Mesenchymal stem cell (in vitro differentiated cells and primary cell): Measurements from ENCODE around the gene EPG5.

Experiments
- DNase-seq: peaks from one replicate; pipeline ENCODE4 v3.0.0-alpha.2; 2013
- H2AFZ ChIP-seq: one replicate; pipeline ENCODE4 v1.6.1; 2013; ENCODE audit warnings: low read depth, mild to moderate bottlenecking, control low read depth, inconsistent platforms, low read length, moderate library complexity
- H2AK5ac ChIP-seq: 2 replicates; pipeline ENCODE4 v1.6.1; 2013; ENCODE audit warnings: low read length, moderate library complexity, mild to moderate bottlenecking, inconsistent platforms; ENCODE audit not compliant: severe bottlenecking
- H2BK120ac ChIP-seq: one replicate; pipeline ENCODE4 v1.6.1; 2013; ENCODE audit warnings: low read depth, mild to moderate bottlenecking, inconsistent platforms, low read length, moderate library complexity
- H2BK12ac ChIP-seq, 2 experiments: one replicate each; pipeline ENCODE4 v1.6.1; 2013; ENCODE audit warnings: inconsistent platforms in 2 of 2, low read length in 2 of 2, mild to moderate bottlenecking in 2 of 2, moderate library complexity in 2 of 2, control low read depth in 1 of 2
- H2BK15ac ChIP-seq: one replicate; pipeline ENCODE4 v1.6.1; 2013; ENCODE audit warnings: mild to moderate bottlenecking, low read depth, inconsistent platforms; ENCODE audit not compliant: poor library complexity, severe bottlenecking
- H2BK5ac ChIP-seq: 2 replicates; pipeline ENCODE4 v1.6.1; 2013; ENCODE audit warnings: low read depth, mild to moderate bottlenecking, low read length, control low read depth, inconsistent platforms; ENCODE audit not compliant: poor library complexity, severe bottlenecking
- H3K14ac ChIP-seq, 2 experiments: one replicate each; pipeline ENCODE4 v1.6.1; 2013; ENCODE audit warnings: inconsistent platforms in 2 of 2, low read length in 2 of 2, control low read depth in 1 of 2, mild to moderate bottlenecking in 1 of 2, moderate library complexity in 1 of 2
- H3K18ac ChIP-seq, 2 experiments: one replicate each; pipeline ENCODE4 v1.6.1; 2013; ENCODE audit warnings: inconsistent platforms in 2 of 2, low read length in 2 of 2, control low read depth in 1 of 2, low read depth in 1 of 2, mild to moderate bottlenecking in 1 of 2
- H3K23ac ChIP-seq, 2 experiments: one replicate each; pipeline ENCODE4 v1.6.1; 2013; ENCODE audit warnings: inconsistent platforms in 2 of 2, low read length in 2 of 2, mild to moderate bottlenecking in 2 of 2, moderate library complexity in 2 of 2, control low read depth in 1 of 2
- H3K27ac ChIP-seq: 2 replicates; pipeline ENCODE4 v1.5.1; 2013; ENCODE audit warnings: mild to moderate bottlenecking, moderate library complexity, low read length, control low read depth, inconsistent platforms; ENCODE audit not compliant: poor library complexity, severe bottlenecking
- H3K27me3 ChIP-seq, 2 experiments: 2 replicates each; pipeline versions ENCODE4 v1.6.1 to v1.7.0; 2013; ENCODE audit warnings: low read length in 2 of 2, mild to moderate bottlenecking in 2 of 2, moderate library complexity in 2 of 2, control low read depth in 1 of 2, inconsistent platforms in 1 of 2; ENCODE audit not compliant: control insufficient read depth in 1 of 2, insufficient read depth in 1 of 2
- H3K36me3 ChIP-seq, 2 experiments: 2 replicates each; pipeline versions ENCODE4 v1.6.1 to v1.7.0; 2013; ENCODE audit warnings: low read length in 2 of 2, control low read depth in 1 of 2, inconsistent platforms in 1 of 2, low read depth in 1 of 2, mild to moderate bottlenecking in 1 of 2; ENCODE audit not compliant: insufficient read depth in 2 of 2, control insufficient read depth in 1 of 2
- H3K4ac ChIP-seq, 2 experiments: one replicate each; pipeline ENCODE4 v1.6.1; 2013; ENCODE audit warnings: inconsistent platforms in 2 of 2, low read length in 2 of 2, mild to moderate bottlenecking in 2 of 2, moderate library complexity in 2 of 2, control low read depth in 1 of 2, low read depth in 1 of 2
- H3K4me1 ChIP-seq: 2 replicates; pipeline ENCODE4 v1.6.1; 2013; ENCODE audit warnings: low read depth, low read length, control low read depth; ENCODE audit not compliant: control insufficient read depth, insufficient read depth
- H3K4me2 ChIP-seq: 2 replicates; pipeline ENCODE4 v1.6.1; 2013; ENCODE audit warnings: low read length, mild to moderate bottlenecking, inconsistent platforms; ENCODE audit not compliant: poor library complexity, severe bottlenecking
- H3K4me3 ChIP-seq, 2 experiments: 2 replicates each; pipeline versions ENCODE4 v1.5.1 to v1.7.0; 2013; ENCODE audit warnings: low read length in 2 of 2, mild to moderate bottlenecking in 2 of 2, control low read depth in 1 of 2, low read depth in 1 of 2; ENCODE audit not compliant: insufficient read depth in 1 of 2
- H3K79me1 ChIP-seq: replicated peaks from 2 replicates; pipeline ENCODE4 v1.6.1; 2013; ENCODE audit warnings: mild to moderate bottlenecking, control low read depth, low read length, inconsistent platforms; ENCODE audit not compliant: poor library complexity, severe bottlenecking
- H3K9ac ChIP-seq: 2 replicates; pipeline ENCODE4 v1.7.0; 2013; ENCODE audit warnings: mild to moderate bottlenecking, low read length, moderate library complexity
- H3K9me3 ChIP-seq: 2 replicates; pipeline ENCODE4 v1.7.0; 2013; ENCODE audit warnings: mild to moderate bottlenecking, low read length; ENCODE audit not compliant: control insufficient read depth
- H4K8ac ChIP-seq: one replicate; pipeline ENCODE4 v1.6.1; 2013; ENCODE audit warnings: inconsistent platforms, mild to moderate bottlenecking, low read length, moderate library complexity
- H4K91ac ChIP-seq: one replicate; pipeline ENCODE4 v1.6.1; 2013; ENCODE audit warnings: mild to moderate bottlenecking, low read length, inconsistent platforms
- WGBS: methylation state at CpG from one replicate; pipeline ENCODE4 v1.1.7; 2013; ENCODE audit warnings: mixed read lengths; 5-methylcytosine and 5-hydroxymethylcytosine counted together

EPG5 gene

GRCh38 chr18:45998244-45998643 lies 31.1 kb upstream of the EPG5 start:
- no peak overlapping the region for H2AK5ac ChIP-seq
- no peaks in the 10 kb centered on the region for H3K27me3 ChIP-seq
- H3K23ac ChIP-seq, result no peak overlapping the region
- H3K9ac ChIP-seq, result no peak overlapping the region
- H3K4ac ChIP-seq, result no peak overlapping the region
- H2BK120ac ChIP-seq, result no peak overlapping the region
- H4K91ac ChIP-seq, result no peak overlapping the region
- no peak overlapping the region for H3K14ac ChIP-seq
- WGBS, result 63% methylated on average over 3 of the region's 3 CpGs
- H3K27ac ChIP-seq, result no peak overlapping the region
- H3K4me2 ChIP-seq, result no peak overlapping the region
- peaks cover under 1% of the 10 kb centered on the region for H3K4me1 ChIP-seq
- H3K79me1 ChIP-seq, result no peaks in the 10 kb centered on the region
- H2BK15ac ChIP-seq, result no peak overlapping the region
- peaks cover 14 to 16% of the 10 kb centered on the region in 2 experiments for H3K36me3 ChIP-seq
- no peak overlapping the region for H4K8ac ChIP-seq
- no peak overlapping the region for H3K4me3 ChIP-seq
- H2AFZ ChIP-seq, result no peak overlapping the region
- H3K9me3 ChIP-seq, result peaks cover 18% of the 10 kb centered on the region
- no peak for DNase-seq
- no peak overlapping the region for H2BK12ac ChIP-seq
- H3K18ac ChIP-seq, result no peak overlapping the region
- H2BK5ac ChIP-seq, result no peak overlapping the region

GRCh38 chr18:45997700-45998151 lies 30.6 kb upstream of the EPG5 start:
- H3K79me1 ChIP-seq, result no peaks in the 10 kb centered on the region
- 94% methylated on average over 4 of the region's 8 CpGs for WGBS
- no peak for DNase-seq

GRCh38 chr18:45995461-45995860 lies 28.3 kb upstream of the EPG5 start:
- H3K27me3 ChIP-seq, result no peaks in the 10 kb centered on the region
- no peak overlapping the region for H2AFZ ChIP-seq
- H4K91ac ChIP-seq, result no peak overlapping the region
- H3K27ac ChIP-seq, result no peak overlapping the region
- H2AK5ac ChIP-seq, result no peak overlapping the region
- no peak overlapping the region for H3K14ac ChIP-seq
- H4K8ac ChIP-seq, result no peak overlapping the region
- no peak overlapping the region for H3K23ac ChIP-seq
- 94% methylated on average over 3 of the region's 3 CpGs for WGBS
- H3K4me1 ChIP-seq, result peaks cover 2% of the 10 kb centered on the region
- H3K79me1 ChIP-seq, result no peaks in the 10 kb centered on the region
- H3K4me3 ChIP-seq, result no peak overlapping the region
- no peak overlapping the region for H3K4me2 ChIP-seq
- H3K9ac ChIP-seq, result no peak overlapping the region
- H3K4ac ChIP-seq, result no peak overlapping the region
- peak overlapping the region in 1 of 2 experiments; percentile 5 for H3K18ac ChIP-seq
- no peak overlapping the region for H2BK15ac ChIP-seq
- H2BK5ac ChIP-seq, result no peak overlapping the region
- H2BK120ac ChIP-seq, result no peak overlapping the region
- peaks cover 10 to 17% of the 10 kb centered on the region in 2 experiments for H3K36me3 ChIP-seq
- DNase-seq, result no peak
- no peaks in the 10 kb centered on the region for H3K9me3 ChIP-seq
- no peak overlapping the region for H2BK12ac ChIP-seq

More at GRCh38 chr18:45997700-45998151, 30.6 kb upstream of the EPG5 start:
- peaks cover 10 to 11% of the 10 kb centered on the region in 2 experiments for H3K36me3 ChIP-seq
- H3K18ac ChIP-seq, result no peak overlapping the region
- no peak overlapping the region for H3K23ac ChIP-seq
- no peak overlapping the region for H3K4me2 ChIP-seq
- H4K8ac ChIP-seq, result no peak overlapping the region
- H3K4me1 ChIP-seq, result peaks cover 2% of the 10 kb centered on the region
- no peak overlapping the region for H3K27ac ChIP-seq
- no peak overlapping the region for H2BK120ac ChIP-seq
- H2BK15ac ChIP-seq, result no peak overlapping the region
- H3K9me3 ChIP-seq, result peaks cover 13% of the 10 kb centered on the region
- H4K91ac ChIP-seq, result no peak overlapping the region
- H3K14ac ChIP-seq, result no peak overlapping the region
- no peak overlapping the region for H2BK12ac ChIP-seq
- no peak overlapping the region for H3K4me3 ChIP-seq
- H3K4ac ChIP-seq, result no peak overlapping the region
- H3K9ac ChIP-seq, result no peak overlapping the region
- H2AFZ ChIP-seq, result no peak overlapping the region
- H2BK5ac ChIP-seq, result no peak overlapping the region
- no peak overlapping the region for H2AK5ac ChIP-seq
- no peaks in the 10 kb centered on the region for H3K27me3 ChIP-seq

- no peak overlapping the region for H2BK120ac ChIP-seq
- peak overlapping the region; percentile 28 for H3K27ac ChIP-seq
- H3K4me3 ChIP-seq, result no peak overlapping the region
- no peak overlapping the region for H3K14ac ChIP-seq
- no peak overlapping the region for H2BK12ac ChIP-seq
- H2AFZ ChIP-seq, result no peak overlapping the region
- H2AK5ac ChIP-seq, result no peak overlapping the region
- no peak overlapping the region for H3K4ac ChIP-seq
- H3K36me3 ChIP-seq, result peaks cover 6 to 21% of the 10 kb centered on the region in 2 experiments
- DNase-seq, result peak; percentile 61
- H4K8ac ChIP-seq, result no peak overlapping the region
- H2BK5ac ChIP-seq, result no peak overlapping the region
- no peaks in the 10 kb centered on the region for H3K27me3 ChIP-seq
- no peak overlapping the region for H2BK15ac ChIP-seq
- H3K9me3 ChIP-seq, result no peaks in the 10 kb centered on the region
- H3K9ac ChIP-seq, result no peak overlapping the region
- H3K18ac ChIP-seq, result no peak overlapping the region
- peaks cover 2% of the 10 kb centered on the region for H3K4me1 ChIP-seq
- H3K23ac ChIP-seq, result no peak overlapping the region
- H4K91ac ChIP-seq, result no peak overlapping the region
- H3K4me2 ChIP-seq, result no peak overlapping the region
- no peaks in the 10 kb centered on the region for H3K79me1 ChIP-seq
- WGBS, result 0% methylated on average over 4 of the region's 4 CpGs
Observed at GRCh38 chr18:45993438-45993837, 26.3 kb upstream of the EPG5 start.
